Fibroblast of skin of left biceps (primary cell): Measurements from ENCODE around the gene SPATA13.
"Not testable (repeated sequence)": the region's sequence is repeated elsewhere in the genome, so short reads cannot be mapped to it uniquely, and the experiment has no call there.

Source experiments
- DNase-seq, 2 experiments: peaks; one replicate each; pipeline ENCODE4 v3.0.0-alpha.2; 2013; ENCODE audit warnings: low read depth in 2 of 2

SPATA13 gene

GRCh38 chr13:24196593-24197197, 36.2 kb downstream of the SPATA13 start:
- no peak for DNase-seq

- DNase-seq, result no peak
These were observed 38.5 kb downstream of the SPATA13 start for GRCh38 chr13:24199016-24199415.

GRCh38 chr13:24202215-24202614, 41.7 kb downstream of the SPATA13 start:
- no peak for DNase-seq

- no peak for DNase-seq
These were observed 42.8 kb downstream of the SPATA13 start for GRCh38 chr13:24203273-24203672.

GRCh38 chr13:24203811-24204210, 43.3 kb downstream of the SPATA13 start:
- DNase-seq, result no peak

GRCh38 chr13:24205076-24205475, 44.6 kb downstream of the SPATA13 start:
- DNase-seq, result not testable (repeated sequence)

- peak; percentile 54 to 58 for DNase-seq
These were observed 47.5 kb downstream of the SPATA13 start for GRCh38 chr13:24207841-24208667.

- DNase-seq, result no peak
These were observed 48.6 kb downstream of the SPATA13 start for GRCh38 chr13:24209138-24209537.

GRCh38 chr13:24212254-24212653, 51.7 kb downstream of the SPATA13 start:
- DNase-seq, result no peak

- DNase-seq, result no peak
These were observed 52.2 kb downstream of the SPATA13 start for GRCh38 chr13:24212674-24213073.

GRCh38 chr13:24213932-24214331, 53.4 kb downstream of the SPATA13 start:
- DNase-seq, result no peak

- no peak for DNase-seq
These were observed 54.0 kb downstream of the SPATA13 start for GRCh38 chr13:24214528-24214927.

- DNase-seq, result no peak
These were observed 54.6 kb downstream of the SPATA13 start for GRCh38 chr13:24215126-24215525.

- DNase-seq, result peak in 1 of 2 experiments; percentile 2
These were observed 55.2 kb downstream of the SPATA13 start for GRCh38 chr13:24215732-24216131.

- no peak for DNase-seq
These were observed 55.7 kb downstream of the SPATA13 start for GRCh38 chr13:24216176-24216575.

- not testable (repeated sequence) for DNase-seq
These were observed 56.3 kb downstream of the SPATA13 start for GRCh38 chr13:24216779-24217178.

- DNase-seq, result no peak
These were observed 57.2 kb downstream of the SPATA13 start for GRCh38 chr13:24217601-24218281.

GRCh38 chr13:24218338-24218737, 57.8 kb downstream of the SPATA13 start:
- no peak for DNase-seq

- DNase-seq, result peak in 1 of 2 experiments; percentile 38
These were observed 58.5 kb downstream of the SPATA13 start for GRCh38 chr13:24218977-24219376.

- peak; percentile 37 to 54 for DNase-seq
These were observed 59.7 kb downstream of the SPATA13 start for GRCh38 chr13:24220086-24220703.

- no peak for DNase-seq
These were observed 60.5 kb downstream of the SPATA13 start for GRCh38 chr13:24221007-24221406.

- DNase-seq, result no peak
These were observed 62.2 kb downstream of the SPATA13 start for GRCh38 chr13:24222756-24223155.
